Testis (tissue), 2 donors: ENCODE data around the gene MYOZ3.

Experiments used
- CTCF ChIP-seq, 3 experiments: fragments of 450-650 bp in 2 of 3; fragments of 200-600 bp in 1 of 3; sonication (generic) in 1 of 3; IDR thresholded peaks; one replicate each; pipeline ENCODE4 v1.5.1; 2016 to 2019; ENCODE audit warnings: antibody characterized with exemption in 3 of 3, mild to moderate bottlenecking in 2 of 3, moderate library complexity in 1 of 3
- POLR2A ChIP-seq: fragments of 450-650 bp; IDR thresholded peaks from one replicate; pipeline ENCODE4 v1.6.1; 2017; ENCODE audit warnings: antibody characterized with exemption, mild to moderate bottlenecking, moderate library complexity

GRCh38 chr5:150621301-150621700 lies 39.8 kb upstream of the MYOZ3 start:
- TF ChIP-seq CTCF (IDR thresholded peaks at IDR 0.05) = no peak
- no peak for TF ChIP-seq POLR2A
